Stimulated activated CD4-positive, alpha-beta T cell treated with anti-CD3 and anti-CD28 coated beads, TNF-alpha, amount 100 ng/mL, for 1 hour (primary cell): ENCODE measurements around the gene ST3GAL5.
"Not testable (repeated sequence)": the region's sequence is repeated elsewhere in the genome, so short reads cannot be mapped to it uniquely, and the experiment has no call there.

Experiments used
- DNase-seq, 3 donors: peaks; one replicate each; pipeline ENCODE4 v3.0.0-alpha.2; 2020; ENCODE audit warnings: low read depth in 3 of 3, low spot score in 1 of 3

The ST3GAL5 gene

GRCh38 chr2:85888684-85889626 is at the start of gene ST3GAL5:
Gene ST3GAL5 (minus strand): TSS chr2:85888990. CDS start chr2:85888905, 85 bp downstream.
- peak; percentile 79 to 96 (median 89) for DNase-seq

- DNase-seq: no peak
These were observed 49.7 kb upstream of the ST3GAL5 start for GRCh38 chr2:85938456-85938855.

GRCh38 chr2:85937069-85937439 is 48.3 kb upstream of the ST3GAL5 start:
- DNase-seq: no peak

- DNase-seq: no peak
These were observed 47.8 kb upstream of the ST3GAL5 start for GRCh38 chr2:85936421-85937068.

- DNase-seq: no peak
These were observed 47.0 kb upstream of the ST3GAL5 start for GRCh38 chr2:85935746-85936208.

- DNase-seq: no peak
These were observed 46.5 kb upstream of the ST3GAL5 start for GRCh38 chr2:85935170-85935745.

- no peak for DNase-seq
These were observed 45.2 kb upstream of the ST3GAL5 start for GRCh38 chr2:85933753-85934594.

- DNase-seq: not testable (repeated sequence)
These were observed 42.4 kb upstream of the ST3GAL5 start for GRCh38 chr2:85931151-85931550.

- no peak for DNase-seq
These were observed 41.6 kb upstream of the ST3GAL5 start for GRCh38 chr2:85930129-85931124.

- no peak for DNase-seq
These were observed 40.6 kb upstream of the ST3GAL5 start for GRCh38 chr2:85929096-85930050.

- no peak for DNase-seq
These were observed 38.3 kb upstream of the ST3GAL5 start for GRCh38 chr2:85926931-85927661.

- DNase-seq: no peak
These were observed 37.7 kb upstream of the ST3GAL5 start for GRCh38 chr2:85926526-85926925.

GRCh38 chr2:85925216-85925671 is 36.5 kb upstream of the ST3GAL5 start:
- DNase-seq: no peak

- DNase-seq: no peak
These were observed 35.7 kb upstream of the ST3GAL5 start for GRCh38 chr2:85924522-85924921.

GRCh38 chr2:85922199-85922598 is 33.4 kb upstream of the ST3GAL5 start:
- no peak for DNase-seq

GRCh38 chr2:85921659-85922058 is 32.9 kb upstream of the ST3GAL5 start:
- DNase-seq: no peak

GRCh38 chr2:85920810-85921545 is 32.2 kb upstream of the ST3GAL5 start:
- no peak for DNase-seq
